Uterus (tissue), 2 donors: ENCODE results near the gene DAG1.

Experiments
- CTCF ChIP-seq, 4 experiments: fragments of 200-600 bp in 2 of 4; fragments of 450-650 bp in 2 of 4; sonication (generic) in 2 of 4; IDR thresholded peaks; one replicate each; pipeline ENCODE4 v1.5.1; 2016 to 2019; ENCODE audit warnings: antibody characterized with exemption in 4 of 4, mild to moderate bottlenecking in 2 of 4, moderate library complexity in 1 of 4
- POLR2A ChIP-seq, 2 donors: fragments of 450-650 bp; IDR thresholded peaks; one replicate each; pipeline ENCODE4 v1.6.1; 2016; ENCODE audit warnings: antibody characterized with exemption in 2 of 2, mild to moderate bottlenecking in 1 of 2, moderate library complexity in 1 of 2

GRCh38 chr3:49513494-49514124 is 43.5 kb downstream of the DAG1 start:
- TF ChIP-seq POLR2A (IDR thresholded peaks at IDR 0.05), result no peak
- no peak for TF ChIP-seq CTCF (IDR thresholded peaks at IDR 0.05)
